Raji (cell line): ENCODE data around the gene SLC66A2.

Experiments used
- POLR2A ChIP-seq: IDR thresholded peaks from 2 replicates; pipeline ENCODE4 v1.6.1; 2011; ENCODE audit warnings: low read depth, low read length, control low read depth; ENCODE audit not compliant: insufficient read depth

SLC66A2 gene

GRCh38 chr18:79923896-79924585 lies 27.4 kb downstream of the SLC66A2 start:
- TF ChIP-seq POLR2A: no peak

- no peak for TF ChIP-seq POLR2A
Measured at GRCh38 chr18:79922971-79923411, 28.5 kb downstream of the SLC66A2 start.

DNA sequence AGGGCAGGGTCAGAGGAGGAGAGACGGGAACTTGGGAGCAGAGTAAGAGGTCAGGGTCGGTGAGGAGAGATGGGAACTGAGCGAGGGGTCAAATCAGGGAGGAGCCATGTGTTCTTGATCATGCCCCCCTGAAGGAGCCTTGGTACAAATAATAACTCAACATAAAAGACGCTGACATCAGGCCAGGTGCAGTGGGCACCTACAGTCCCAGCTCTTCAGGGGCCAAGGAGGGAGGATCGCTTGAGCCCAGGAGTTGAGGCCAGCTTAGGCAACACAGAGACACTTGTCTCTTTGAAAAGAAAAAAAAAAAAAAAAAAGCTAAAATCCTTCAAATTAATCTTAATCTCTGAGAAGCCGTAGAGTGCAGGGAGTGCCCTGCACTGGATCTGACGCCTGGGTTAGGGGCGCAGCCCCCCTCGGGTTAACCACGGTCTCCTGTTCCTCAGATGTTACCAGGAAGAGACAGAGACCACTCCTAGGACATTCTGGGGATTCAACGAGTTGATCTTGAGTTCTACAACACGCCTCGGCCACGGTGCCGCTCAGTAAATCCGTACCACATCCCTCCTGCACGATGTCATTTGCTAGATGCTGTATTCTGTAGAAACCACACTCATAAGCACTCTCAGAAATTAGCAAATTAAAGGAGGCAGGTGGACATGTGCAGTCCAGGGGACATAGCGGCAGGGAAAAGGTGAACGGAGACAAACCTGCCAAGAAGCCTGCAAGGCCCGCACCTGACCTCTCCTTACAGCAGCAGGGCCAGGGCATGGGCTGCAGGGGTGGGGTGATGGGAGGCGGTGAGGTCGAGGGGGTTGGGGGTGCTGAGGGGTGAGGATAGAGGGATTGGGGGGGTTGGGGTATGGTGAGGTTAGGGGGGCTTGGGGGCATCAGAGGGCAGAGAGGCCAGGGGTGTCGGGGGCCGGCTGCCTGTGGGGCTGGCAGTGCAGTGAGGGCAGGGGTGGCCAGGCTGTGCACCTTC lies 29.2 kb downstream of the SLC66A2 start:
- no peak for TF ChIP-seq POLR2A

DNA sequence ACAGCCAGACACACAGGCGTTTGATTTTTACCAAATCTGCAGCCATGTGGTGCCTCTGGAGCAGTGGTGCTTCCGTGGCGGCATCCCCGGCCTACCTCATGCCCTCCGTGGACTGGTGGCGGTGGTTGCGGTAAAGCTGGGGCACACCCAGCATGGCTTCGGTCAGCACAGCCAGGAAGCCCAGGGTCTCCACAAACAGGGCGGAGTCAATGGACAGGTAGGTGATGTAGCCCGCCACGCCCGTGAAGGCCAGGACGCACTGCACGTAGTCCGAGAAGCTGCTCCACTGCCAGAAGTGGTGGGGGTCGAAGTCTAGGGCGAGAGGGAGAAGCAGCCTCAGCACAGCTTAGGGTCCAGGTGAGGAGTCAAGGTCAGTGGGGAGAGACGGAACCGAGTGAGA lies 32.4 kb downstream of the SLC66A2 start:
- TF ChIP-seq POLR2A: no peak

DNA sequence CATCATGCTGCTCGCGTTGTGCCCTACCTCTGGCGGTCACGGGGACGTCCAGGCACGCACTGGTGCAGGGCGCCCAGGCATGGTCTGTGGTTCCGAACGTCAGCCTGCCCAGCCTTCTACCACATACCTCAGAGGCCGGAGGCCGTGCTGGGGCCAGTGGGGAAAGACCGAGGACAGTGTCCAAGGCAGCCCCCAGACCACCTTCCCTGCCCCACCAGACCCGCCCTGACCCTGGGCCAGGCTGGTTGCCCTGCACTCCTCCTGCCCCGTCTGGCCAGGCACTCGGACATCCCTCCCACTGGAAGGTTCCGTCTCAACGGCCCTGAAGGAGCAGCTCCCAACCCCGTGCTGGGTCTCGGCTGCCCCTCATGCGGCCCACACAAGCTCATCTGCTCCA lies 32.8 kb downstream of the SLC66A2 start:
- TF ChIP-seq POLR2A: no peak

DNA sequence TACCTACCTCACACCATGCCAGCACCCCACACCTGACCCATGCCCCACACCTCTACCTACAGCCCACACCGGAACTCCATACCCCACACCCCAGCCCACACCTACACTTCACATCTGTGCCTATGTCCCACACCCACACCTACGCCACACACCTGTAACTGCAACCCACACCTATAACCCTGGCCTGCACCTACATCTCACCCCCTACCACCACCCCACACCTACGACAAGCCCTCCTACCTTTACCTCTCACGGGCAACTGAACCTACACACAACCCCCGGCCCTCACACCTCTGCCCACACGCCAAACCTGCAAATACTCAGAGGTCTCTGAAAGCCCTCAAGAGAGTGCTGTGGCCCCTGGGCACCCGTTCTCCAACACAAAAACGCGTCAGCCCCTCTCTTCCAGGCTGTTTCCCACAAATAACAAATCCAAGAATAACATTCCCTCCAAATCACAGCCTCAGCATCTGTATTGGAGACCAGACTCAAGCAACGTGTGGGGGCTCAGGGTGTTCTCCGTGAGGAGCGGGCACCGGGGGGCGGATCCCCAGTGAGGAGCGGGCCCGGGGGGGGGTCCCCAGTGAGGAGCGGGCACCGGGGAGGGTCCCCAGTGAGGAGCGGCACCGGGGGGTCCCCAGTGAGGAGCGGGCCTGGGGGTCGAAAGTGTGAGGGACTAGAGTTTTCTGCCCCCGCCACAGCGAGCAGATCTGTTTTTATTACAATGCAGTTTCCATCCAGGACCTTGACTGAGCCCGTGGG lies 33.4 kb downstream of the SLC66A2 start:
- no peak for TF ChIP-seq POLR2A

GRCh38 chr18:79917169-79917852 lies 34.1 kb downstream of the SLC66A2 start:
- TF ChIP-seq POLR2A: no peak

- TF ChIP-seq POLR2A: no peak
Measured at GRCh38 chr18:79916546-79917168, 34.8 kb downstream of the SLC66A2 start.

DNA sequence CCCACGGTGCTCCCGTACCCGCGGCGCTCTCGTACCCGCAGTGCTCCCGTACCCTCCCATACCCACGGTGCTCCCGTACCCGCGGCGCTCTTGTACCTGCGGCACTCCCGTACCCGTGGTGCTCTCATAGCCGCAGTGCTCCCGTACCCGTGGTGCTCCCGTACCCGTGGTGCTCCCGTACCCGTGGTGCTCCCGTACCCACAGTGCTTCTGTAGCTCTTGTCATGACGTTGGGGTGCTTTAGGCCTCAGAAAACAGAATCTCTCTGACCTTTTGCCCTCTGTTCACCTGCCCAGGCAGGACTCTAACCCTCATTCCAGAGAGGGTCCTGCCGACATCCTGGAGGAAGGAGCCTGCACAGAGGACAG lies 35.3 kb downstream of the SLC66A2 start:
- no peak for TF ChIP-seq POLR2A

- no peak for TF ChIP-seq POLR2A
Measured at GRCh38 chr18:79915161-79916127, 36.0 kb downstream of the SLC66A2 start.

- TF ChIP-seq POLR2A: no peak
Measured at GRCh38 chr18:79914614-79915160, 36.8 kb downstream of the SLC66A2 start.

- TF ChIP-seq POLR2A: no peak
Measured at GRCh38 chr18:79912994-79913831, 38.2 kb downstream of the SLC66A2 start.
